ENCODE measurements around the gene PKIB.
"Not testable (repeated sequence)": the region's sequence is repeated elsewhere in the genome, so short reads cannot be mapped to it uniquely, and the experiment has no call there.

The PKIB gene

GRCh38 chr6:122620428-122620827, 10.2 kb downstream of the PKIB start:
- in situ Hi-C loops (cut with MboI; ENCODE audit: low sequenced_read_pairs): no loop called here

GRCh38 chr6:122620902-122621301, 10.7 kb downstream of the PKIB start:
- in situ Hi-C loops (cut with MboI; ENCODE audit: low sequenced_read_pairs): no loop called here

- in situ Hi-C loops (cut with MboI; ENCODE audit: low sequenced_read_pairs): no loop called here
These were observed 11.4 kb downstream of the PKIB start for GRCh38 chr6:122621638-122622037.

- in situ Hi-C loops (cut with MboI; ENCODE audit: low sequenced_read_pairs): no loop called here
These were observed 12.3 kb downstream of the PKIB start for GRCh38 chr6:122622479-122622878.

- in situ Hi-C loops (cut with MboI; ENCODE audit: low sequenced_read_pairs): no loop called here
These were observed 13.1 kb downstream of the PKIB start for GRCh38 chr6:122623279-122623678.

GRCh38 chr6:122624853-122625252, 14.6 kb downstream of the PKIB start:
- in situ Hi-C loops (cut with MboI; ENCODE audit: low sequenced_read_pairs): no loop called here

GRCh38 chr6:122628714-122629113, 18.5 kb downstream of the PKIB start:
- in situ Hi-C loops (cut with MboI; ENCODE audit: low sequenced_read_pairs): no loop called here

- in situ Hi-C loops (cut with MboI; ENCODE audit: low sequenced_read_pairs): no loop called here
These were observed 21.5 kb downstream of the PKIB start for GRCh38 chr6:122631571-122632249.

GRCh38 chr6:122640366-122640765, 30.2 kb downstream of the PKIB start:
- in situ Hi-C loops (cut with MboI; ENCODE audit: low sequenced_read_pairs): no loop called here

GRCh38 chr6:122641819-122642218, 31.6 kb downstream of the PKIB start:
- in situ Hi-C loops (cut with MboI; ENCODE audit: low sequenced_read_pairs): no loop called here

GRCh38 chr6:122642604-122643003, 32.4 kb downstream of the PKIB start:
- in situ Hi-C loops (cut with MboI; ENCODE audit: low sequenced_read_pairs): not testable (repeated sequence)

- in situ Hi-C loops (cut with MboI; ENCODE audit: low sequenced_read_pairs): no loop called here
These were observed 35.1 kb downstream of the PKIB start for GRCh38 chr6:122645256-122645655.

- in situ Hi-C loops (cut with MboI; ENCODE audit: low sequenced_read_pairs): no loop called here
These were observed 37.6 kb downstream of the PKIB start for GRCh38 chr6:122647765-122648164.

- in situ Hi-C loops (cut with MboI; ENCODE audit: low sequenced_read_pairs): no loop called here
These were observed 38.5 kb downstream of the PKIB start for GRCh38 chr6:122648726-122649125.

- in situ Hi-C loops (cut with MboI; ENCODE audit: low sequenced_read_pairs): no loop called here
These were observed 39.5 kb downstream of the PKIB start for GRCh38 chr6:122649701-122650100.

GRCh38 chr6:122650403-122650802, 40.2 kb downstream of the PKIB start:
- in situ Hi-C loops (cut with MboI; ENCODE audit: low sequenced_read_pairs): no loop called here

- in situ Hi-C loops (cut with MboI; ENCODE audit: low sequenced_read_pairs): no loop called here
These were observed 40.8 kb downstream of the PKIB start for GRCh38 chr6:122651031-122651430.

GRCh38 chr6:122651604-122652003, 41.4 kb downstream of the PKIB start:
- in situ Hi-C loops (cut with MboI; ENCODE audit: low sequenced_read_pairs): no loop called here

- in situ Hi-C loops (cut with MboI; ENCODE audit: low sequenced_read_pairs): no loop called here
These were observed 42.2 kb downstream of the PKIB start for GRCh38 chr6:122652431-122652830.

- in situ Hi-C loops (cut with MboI; ENCODE audit: low sequenced_read_pairs): no loop called here
These were observed 42.9 kb downstream of the PKIB start for GRCh38 chr6:122653094-122653493.

- in situ Hi-C loops (cut with MboI; ENCODE audit: low sequenced_read_pairs): no loop called here
These were observed 43.8 kb downstream of the PKIB start for GRCh38 chr6:122654012-122654411.

- in situ Hi-C loops (cut with MboI; ENCODE audit: low sequenced_read_pairs): no loop called here
These were observed 47.4 kb downstream of the PKIB start for GRCh38 chr6:122657601-122658000.

- in situ Hi-C loops (cut with MboI; ENCODE audit: low sequenced_read_pairs): no loop called here
These were observed 50.1 kb downstream of the PKIB start for GRCh38 chr6:122660296-122660695.

All from HL-60/S4 treated with retinoic acid at 250 ng/mL for 4 days and 3 days (cell line).